Colonic mucosa (tissue), 4 donors: Measurements from ENCODE around the gene MOCS1. TPM values are rescaled to one million over a fixed set of nuclear protein-coding genes. Genes with fewer than 3 reads are reported as not detected.
A peak's percentile ranks its signal among the peaks of the same experiment; 100 is the strongest.

ENCODE experiments used
- DNase-seq: peaks from one replicate; pipeline ENCODE4 v3.0.0-alpha.2; 2020
- H3K27ac ChIP-seq: fragments of 200-600 bp; one replicate; pipeline ENCODE4 v1.8.0; 2021
- H3K27me3 ChIP-seq: fragments of 200-600 bp; one replicate; pipeline ENCODE4 v1.8.0; 2021
- H3K36me3 ChIP-seq: fragments of 200-600 bp; one replicate; pipeline ENCODE4 v1.8.0; 2021
- H3K4me1 ChIP-seq: fragments of 200-600 bp; one replicate; pipeline ENCODE4 v1.8.0; 2021; ENCODE audit warnings: mild to moderate bottlenecking
- H3K4me3 ChIP-seq: fragments of 200-600 bp; one replicate; pipeline ENCODE4 v1.8.0; 2021
- H3K9ac ChIP-seq, 2 donors: one replicate each; pipeline ENCODE4 v1.7.0; 2013; ENCODE audit warnings: control low read depth in 2 of 2, low read depth in 2 of 2, low read length in 2 of 2
- H3K9me3 ChIP-seq: fragments of 200-600 bp; one replicate; pipeline ENCODE4 v1.8.0; 2021
- CTCF ChIP-seq: fragments of 200-600 bp; IDR thresholded peaks from one replicate; pipeline ENCODE4 v1.8.0; 2022; ENCODE audit warnings: antibody characterized with exemption, mild to moderate bottlenecking
- intact Hi-C: fragments of 100-400 bp; cut with DNase I; formaldehyde crosslinking; loops from one replicate; pipeline ENCODE4 v1.14.1; 2022
- total RNA-seq, 2 donors: library from RNA; stranded (reverse); fragmentation: NEBNext Ultra II Directional in 1 of 2; extraction: Animal tissue kit (Norgen Biotek cat#: 25700) in 1 of 2; gene quantifications; one replicate each; pipeline ENCODE4 v1.2.1, GENCODE V29; 2021
- donor health status: healthy.
- donor health status: DM: no; HTN: no; CAD: no.
- donor health status: DM: no; HTN: no; CAD: no.

Gene MOCS1
- total RNA-seq, 2 donors from 2014 or later, result 9.6 to 15.7 TPM

- H3K36me3 ChIP-seq, result no peaks in the 10 kb centered on the region
- H3K4me3 ChIP-seq, result no peak overlapping the region
- no peak overlapping the region for H3K9ac ChIP-seq
- H3K27ac ChIP-seq, result no peak overlapping the region
- intact Hi-C loops, result loop anchor here (10.0 kb wide), 1 partner anchor 437 kb away; no protein-coding TSS in a partner anchor
- no peaks in the 10 kb centered on the region for H3K9me3 ChIP-seq
- H3K27me3 ChIP-seq, result no peaks in the 10 kb centered on the region
- TF ChIP-seq CTCF, result no peak
- no peak for DNase-seq
- H3K4me1 ChIP-seq, result no peaks in the 10 kb centered on the region
These were observed 66.7 kb downstream of the MOCS1 start for GRCh38 chr6:39867592-39867991.

- intact Hi-C loops, result loop anchor here (10.0 kb wide), 1 partner anchor 440 kb away; no protein-coding TSS in a partner anchor
- H3K27ac ChIP-seq, result no peak overlapping the region
- H3K36me3 ChIP-seq, result no peaks in the 10 kb centered on the region
- H3K27me3 ChIP-seq, result no peaks in the 10 kb centered on the region
- H3K9me3 ChIP-seq, result no peaks in the 10 kb centered on the region
- peak; percentile 80 for TF ChIP-seq CTCF
- H3K4me3 ChIP-seq, result no peak overlapping the region
- no peak overlapping the region for H3K9ac ChIP-seq
- H3K4me1 ChIP-seq, result no peaks in the 10 kb centered on the region
- DNase-seq, result peak; percentile 84
These were observed 69.0 kb downstream of the MOCS1 start for GRCh38 chr6:39865011-39865888.

- H3K4me1 ChIP-seq, result no peaks in the 10 kb centered on the region
- no peak overlapping the region for H3K9ac ChIP-seq
- intact Hi-C loops, result loop anchor here (10.0 kb wide), 1 partner anchor 443 kb away; no protein-coding TSS in a partner anchor
- DNase-seq, result no peak
- H3K4me3 ChIP-seq, result no peak overlapping the region
- H3K9me3 ChIP-seq, result no peaks in the 10 kb centered on the region
- no peaks in the 10 kb centered on the region for H3K27me3 ChIP-seq
- no peak overlapping the region for H3K27ac ChIP-seq
- no peaks in the 10 kb centered on the region for H3K36me3 ChIP-seq
- TF ChIP-seq CTCF, result no peak
These were observed 72.6 kb downstream of the MOCS1 start for GRCh38 chr6:39861663-39862062.

- H3K27ac ChIP-seq, result no peak overlapping the region
- no peak overlapping the region for H3K4me3 ChIP-seq
- H3K36me3 ChIP-seq, result no peaks in the 10 kb centered on the region
- no peaks in the 10 kb centered on the region for H3K4me1 ChIP-seq
- intact Hi-C loops, result no loop called here
- no peaks in the 10 kb centered on the region for H3K27me3 ChIP-seq
- H3K9ac ChIP-seq, result no peak overlapping the region
- no peak for DNase-seq
- TF ChIP-seq CTCF, result no peak
- no peaks in the 10 kb centered on the region for H3K9me3 ChIP-seq
These were observed 75.2 kb downstream of the MOCS1 start for GRCh38 chr6:39859025-39859424.

- no peak overlapping the region for H3K4me3 ChIP-seq
- TF ChIP-seq CTCF, result no peak
- no peak overlapping the region for H3K9ac ChIP-seq
- no peaks in the 10 kb centered on the region for H3K27me3 ChIP-seq
- intact Hi-C loops, result no loop called here
- H3K9me3 ChIP-seq, result no peaks in the 10 kb centered on the region
- no peaks in the 10 kb centered on the region for H3K36me3 ChIP-seq
- H3K27ac ChIP-seq, result no peak overlapping the region
- no peaks in the 10 kb centered on the region for H3K4me1 ChIP-seq
- DNase-seq, result no peak
These were observed 78.8 kb downstream of the MOCS1 start for GRCh38 chr6:39855356-39855995.

Other genes with a start within 250 kb of the MOCS1 start
- gene KIF6, start 209.1 kb downstream of the MOCS1 start, total RNA-seq, result under 1 TPM; 0.08 to 0.17 TPM
- gene DAAM2, start 142.1 kb downstream of the MOCS1 start, total RNA-seq, result 1 to 10 TPM; 3.6 to 6.9 TPM